Measurements from ENCODE around the gene LAMA5. TPM values are rescaled to one million over a fixed set of nuclear protein-coding genes. Genes with fewer than 3 reads are reported as not detected.

The LAMA5 gene
- total RNA-seq, 4 donors from 2014 or later = 93.9 to 179 (median 117) TPM

DNA sequence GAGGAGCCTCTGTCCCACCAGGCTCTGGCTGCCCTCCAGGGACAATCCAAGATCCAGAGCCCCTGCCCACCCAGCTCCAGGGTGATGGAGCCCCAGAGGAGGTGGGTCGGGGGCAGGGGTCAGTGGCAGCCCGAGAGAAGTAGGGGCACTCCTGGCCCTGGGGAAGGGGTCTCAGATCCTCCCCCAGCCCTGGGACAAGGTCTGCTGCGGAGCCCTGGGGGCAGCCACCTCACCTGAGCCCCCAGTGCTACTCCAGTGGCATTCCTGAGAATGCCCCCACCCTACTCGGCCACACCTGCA is 2.7 kb upstream of the LAMA5 start:
- no peak for DNase-seq
- peaks cover 53 to 67% of the 10 kb centered on the region in 2 donors for H3K4me1 ChIP-seq
- H3K27me3 ChIP-seq = no peaks in the 10 kb centered on the region
- intact Hi-C loops (cut with DNase I) = no loop called here
- peak overlapping the region in 1 of 3 donors; percentile 52 for H3K27ac ChIP-seq
- no peaks in the 10 kb centered on the region for H3K9me3 ChIP-seq
- TF ChIP-seq, protein P1, sequence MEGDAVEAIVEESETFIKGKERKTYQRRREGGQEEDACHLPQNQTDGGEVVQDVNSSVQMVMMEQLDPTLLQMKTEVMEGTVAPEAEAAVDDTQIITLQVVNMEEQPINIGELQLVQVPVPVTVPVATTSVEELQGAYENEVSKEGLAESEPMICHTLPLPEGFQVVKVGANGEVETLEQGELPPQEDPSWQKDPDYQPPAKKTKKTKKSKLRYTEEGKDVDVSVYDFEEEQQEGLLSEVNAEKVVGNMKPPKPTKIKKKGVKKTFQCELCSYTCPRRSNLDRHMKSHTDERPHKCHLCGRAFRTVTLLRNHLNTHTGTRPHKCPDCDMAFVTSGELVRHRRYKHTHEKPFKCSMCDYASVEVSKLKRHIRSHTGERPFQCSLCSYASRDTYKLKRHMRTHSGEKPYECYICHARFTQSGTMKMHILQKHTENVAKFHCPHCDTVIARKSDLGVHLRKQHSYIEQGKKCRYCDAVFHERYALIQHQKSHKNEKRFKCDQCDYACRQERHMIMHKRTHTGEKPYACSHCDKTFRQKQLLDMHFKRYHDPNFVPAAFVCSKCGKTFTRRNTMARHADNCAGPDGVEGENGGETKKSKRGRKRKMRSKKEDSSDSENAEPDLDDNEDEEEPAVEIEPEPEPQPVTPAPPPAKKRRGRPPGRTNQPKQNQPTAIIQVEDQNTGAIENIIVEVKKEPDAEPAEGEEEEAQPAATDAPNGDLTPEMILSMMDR (IDR thresholded peaks at IDR 0.05) = no peak
- no peak for TF ChIP-seq POLR2A (IDR thresholded peaks at IDR 0.05)
- H3K4me3 ChIP-seq (replicated peaks in 1 of 3) = no peak overlapping the region
- H3K36me3 ChIP-seq = no peaks in the 10 kb centered on the region
- 72% methylated on average over 3 of the region's 4 CpGs; no CpG with 5 or more reads in 1 of the 2 donors for WGBS, 2 donors

DNA sequence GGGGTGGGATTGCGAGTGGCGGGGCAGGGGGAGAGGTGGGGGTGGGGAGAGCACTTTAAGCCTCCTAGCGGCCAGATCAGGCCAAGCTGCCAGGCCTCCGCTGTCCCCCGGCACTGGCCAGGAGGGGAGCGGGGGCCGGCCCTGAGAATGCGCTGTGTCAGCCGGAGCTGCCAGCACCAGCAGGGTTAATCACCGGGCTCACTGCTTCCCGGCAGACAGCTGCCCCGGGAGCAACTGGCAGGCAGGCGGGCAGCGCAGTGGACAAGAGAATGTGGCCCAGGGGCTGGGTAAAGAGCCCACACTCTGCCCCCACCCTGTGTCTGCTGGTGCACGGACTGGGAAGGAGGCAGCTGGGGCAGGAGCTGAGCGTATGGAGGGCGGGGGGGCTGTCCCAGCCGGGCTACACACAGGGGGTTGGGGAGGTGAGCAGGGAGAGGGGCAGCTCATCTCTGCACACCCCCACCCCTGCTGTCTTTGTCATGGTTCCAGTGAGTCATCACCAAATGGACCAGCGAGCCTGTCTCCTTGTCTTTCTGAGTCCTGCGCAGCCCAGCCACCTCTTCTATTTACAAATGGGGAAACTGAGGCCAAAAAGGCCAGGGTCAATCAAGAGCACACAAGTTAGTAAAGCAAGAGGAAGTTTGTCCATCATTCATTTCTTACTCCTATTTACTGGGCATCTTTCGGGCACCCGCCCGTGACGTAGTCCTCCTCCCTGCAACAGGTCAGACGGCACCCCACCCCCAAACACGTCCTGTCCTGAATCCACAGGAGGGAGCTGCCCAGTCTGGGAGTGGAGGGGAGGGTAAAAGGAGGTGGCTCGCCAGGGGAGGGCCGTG is 2.1 kb upstream of the LAMA5 start:
- no peaks in the 10 kb centered on the region for H3K36me3 ChIP-seq
- TF ChIP-seq POLR2A (IDR thresholded peaks at IDR 0.05) = no peak
- TF ChIP-seq, protein P1 (IDR thresholded peaks at IDR 0.05) = peak in 1 of 6 experiments; percentile 43
- intact Hi-C loops (cut with DNase I) = no loop called here
- H3K4me1 ChIP-seq = peaks cover 59 to 67% of the 10 kb centered on the region in 2 donors
- H3K9me3 ChIP-seq = no peaks in the 10 kb centered on the region
- peak overlapping the region in 1 of 3 donors; percentile 17 for H3K27ac ChIP-seq
- no peak for DNase-seq
- 39 to 43% methylated on average over 14 to 16 of the region's 28 CpGs for WGBS, 2 donors
- no peaks in the 10 kb centered on the region for H3K27me3 ChIP-seq
- no peak overlapping the region for H3K4me3 ChIP-seq (replicated peaks in 1 of 3)

DNA sequence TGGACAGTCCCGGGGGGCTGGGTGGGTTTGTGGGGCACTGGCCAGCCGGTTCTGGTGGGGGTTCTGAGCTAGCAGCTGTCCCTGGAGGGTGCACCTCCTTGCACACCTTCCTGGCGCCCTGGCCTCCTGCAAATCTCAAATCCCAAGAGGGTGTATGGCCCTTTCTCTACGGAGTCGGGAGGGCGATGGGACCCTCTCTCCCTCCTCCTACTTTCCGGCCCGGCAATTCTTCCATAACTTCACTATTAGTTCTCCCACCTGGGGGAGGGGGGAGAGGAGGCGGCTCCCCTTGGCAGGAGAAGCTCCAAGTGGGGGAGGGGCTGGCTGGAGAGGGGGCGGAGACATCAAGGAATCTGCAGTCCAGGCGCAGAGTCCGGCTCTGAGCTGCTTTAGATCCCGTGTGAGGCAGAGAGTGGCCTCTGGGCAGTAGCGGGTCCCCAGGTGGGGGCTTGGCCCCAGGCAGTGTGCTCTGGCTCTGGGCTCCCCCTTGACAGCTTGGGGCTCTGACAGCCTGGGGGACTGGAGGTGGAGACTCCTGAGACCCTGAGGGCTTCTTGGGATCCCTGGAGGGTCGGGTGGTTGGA is 1.4 kb upstream of the LAMA5 start:
- no peaks in the 10 kb centered on the region for H3K36me3 ChIP-seq
- H3K9me3 ChIP-seq = no peaks in the 10 kb centered on the region
- H3K4me3 ChIP-seq (replicated peaks in 1 of 3) = no peak overlapping the region
- peaks cover 66 to 74% of the 10 kb centered on the region in 2 donors for H3K4me1 ChIP-seq
- peak; percentile 76 to 80 for DNase-seq
- no peaks in the 10 kb centered on the region for H3K27me3 ChIP-seq
- peak overlapping the region in 1 of 3 donors; percentile 95 for H3K27ac ChIP-seq
- TF ChIP-seq, protein P1 (IDR thresholded peaks at IDR 0.05) = peak in 1 of 6 experiments; percentile 6
- no peak for TF ChIP-seq POLR2A (IDR thresholded peaks at IDR 0.05)
- WGBS, 2 donors = 0 to 8% methylated on average over 8 to 14 of the region's 15 CpGs
- intact Hi-C loops (cut with DNase I) = no loop called here

DNA sequence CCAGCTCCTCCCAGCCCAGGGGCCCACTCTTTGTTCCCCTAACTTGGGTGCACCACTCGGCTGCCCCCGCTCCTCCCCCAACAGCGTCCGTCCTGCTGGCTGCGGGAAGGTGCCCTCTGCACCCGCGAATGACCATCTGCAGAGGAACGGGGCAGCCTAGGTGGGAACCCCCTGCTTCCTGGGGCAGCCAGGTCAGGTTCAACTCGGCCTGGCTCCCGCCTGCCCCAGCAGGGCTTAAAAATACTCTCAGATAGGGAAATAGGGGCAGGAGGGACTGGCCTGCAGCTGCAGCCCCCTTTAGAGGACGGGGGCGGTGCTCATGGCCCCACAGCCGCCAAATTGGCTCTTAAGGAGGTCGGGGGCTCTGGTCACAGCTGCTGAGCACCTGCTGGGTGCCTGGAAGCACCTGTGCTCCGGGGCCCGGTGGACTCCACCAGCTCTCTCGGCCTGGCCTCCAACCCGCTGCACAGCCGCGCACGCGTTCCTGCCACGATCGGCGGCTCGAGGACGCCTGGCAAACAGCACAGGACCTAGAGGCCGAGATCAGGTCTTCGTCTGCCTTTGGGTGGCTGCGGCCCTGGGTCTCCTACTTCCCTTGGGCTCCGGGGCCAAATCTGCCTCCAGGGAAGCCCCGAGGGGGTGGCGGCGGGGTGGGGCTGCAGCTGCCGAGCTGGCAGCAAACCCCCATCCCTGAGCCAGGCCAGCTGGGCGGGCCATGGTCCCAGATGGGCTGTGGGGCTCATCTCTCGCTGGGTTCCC is 700 bp upstream of the LAMA5 start:
- no peaks in the 10 kb centered on the region for H3K36me3 ChIP-seq
- peak overlapping the region; percentile 2 to 95 (median 62) for H3K27ac ChIP-seq
- WGBS, 2 donors = 16 to 20% methylated on average over 10 to 15 of the region's 37 CpGs
- intact Hi-C loops (cut with DNase I) = no loop called here
- H3K9me3 ChIP-seq = no peaks in the 10 kb centered on the region
- H3K27me3 ChIP-seq = no peaks in the 10 kb centered on the region
- H3K4me3 ChIP-seq (replicated peaks in 1 of 3) = peak overlapping the region in 1 of 3 donors; percentile 92
- TF ChIP-seq, protein P1 (IDR thresholded peaks at IDR 0.05) = no peak
- TF ChIP-seq POLR2A (IDR thresholded peaks at IDR 0.05) = no peak
- peak; percentile 72 to 75 for DNase-seq
- H3K4me1 ChIP-seq = peaks cover 73 to 81% of the 10 kb centered on the region in 2 donors

Measured in thyroid gland (tissue), 4 donors.